Astrocyte (in vitro differentiated cells and primary cell): ENCODE data around the gene IER5L.

Experiments
- CTCF ChIP-seq: IDR thresholded peaks from 2 replicates; pipeline ENCODE4 v1.5.1; 2011; ENCODE audit warnings: low read depth, mild to moderate bottlenecking, inconsistent platforms, low read length, moderate library complexity; ENCODE audit not compliant: insufficient read depth
- EZH2 ChIP-seq: IDR thresholded peaks from 2 replicates; pipeline ENCODE4 v1.6.1; 2012; ENCODE audit warnings: mild to moderate bottlenecking, low read length, inconsistent platforms; ENCODE audit not compliant: insufficient read depth

GRCh38 chr9:129221979-129222635 is 44.0 kb upstream of the IER5L start:
- TF ChIP-seq CTCF (no peak), EZH2 (no peak)
